Neural progenitor cell (in vitro differentiated cells): ENCODE measurements around the gene SLC35F2. TPM values are rescaled to one million over a fixed set of nuclear protein-coding genes. Genes with fewer than 3 reads are reported as not detected.

Experiments used
- DNase-seq: peaks from one replicate; pipeline ENCODE4 v3.0.0-alpha.2; 2016; ENCODE audit warnings: low spot score
- H2AFZ ChIP-seq: fragments of 200-600 bp; sonication (generic); replicated peaks from 2 replicates; pipeline ENCODE4 v1.6.1; 2016; ENCODE audit warnings: antibody characterized with exemption
- H3F3A ChIP-seq: fragments of 200-600 bp; sonication (generic); 2 replicates; pipeline ENCODE4 v1.6.1; 2016; ENCODE audit warnings: antibody characterized with exemption, low read depth
- H3K27ac ChIP-seq: fragments of 200-600 bp; sonication (generic); 2 replicates; pipeline ENCODE4 v1.5.1; 2016; ENCODE audit warnings: mild to moderate bottlenecking
- H3K27me3 ChIP-seq: fragments of 200-600 bp; sonication (generic); 2 replicates; pipeline ENCODE4 v1.6.1; 2016; ENCODE audit warnings: mild to moderate bottlenecking, moderate library complexity
- H3K36me3 ChIP-seq: fragments of 200-600 bp; sonication (generic); 2 replicates; pipeline ENCODE4 v1.5.1; 2016
- H3K4me1 ChIP-seq: fragments of 200-600 bp; sonication (generic); 2 replicates; pipeline ENCODE4 v1.6.1; 2016; ENCODE audit warnings: mixed run types
- H3K4me2 ChIP-seq: fragments of 200-600 bp; sonication (generic); 2 replicates; pipeline ENCODE4 v1.6.1; 2016
- H3K4me3 ChIP-seq: fragments of 200-600 bp; sonication (generic); 2 replicates; pipeline ENCODE4 v1.5.1; 2016
- H3K79me2 ChIP-seq: fragments of 200-600 bp; sonication (generic); 2 replicates; pipeline ENCODE4 v1.6.1; 2016; ENCODE audit warnings: low read depth
- H3K9ac ChIP-seq: fragments of 200-600 bp; sonication (generic); 2 replicates; pipeline ENCODE4 v1.6.1; 2016
- H3K9me3 ChIP-seq: fragments of 200-600 bp; sonication (generic); 2 replicates; pipeline ENCODE4 v1.5.1; 2016; ENCODE audit warnings: low read depth
- H4K20me1 ChIP-seq: fragments of 200-600 bp; sonication (generic); 2 replicates; pipeline ENCODE4 v1.6.1; 2016; ENCODE audit warnings: low read depth
- H3K27ac Mint-ChIP-seq: 3 replicates; pipeline ENCODE4 v1.8.0; 2021; ENCODE audit warnings: mixed read lengths
- H3K27me3 Mint-ChIP-seq: 2 replicates; pipeline ENCODE4 v1.8.0; 2022; ENCODE audit warnings: low read depth, mild to moderate bottlenecking, inconsistent platforms, moderate library complexity, mixed read lengths; ENCODE audit not compliant: insufficient read depth
- H3K36me3 Mint-ChIP-seq: 3 replicates; pipeline ENCODE4 v1.8.0; 2021; ENCODE audit warnings: mixed read lengths
- H3K4me1 Mint-ChIP-seq: 3 replicates; pipeline ENCODE4 v1.8.0; 2021; ENCODE audit warnings: mixed read lengths
- H3K4me3 Mint-ChIP-seq: 3 replicates; pipeline ENCODE4 v1.8.0; 2021; ENCODE audit warnings: mild to moderate bottlenecking, moderate library complexity, mixed read lengths
- H3K9me3 Mint-ChIP-seq: 3 replicates; pipeline ENCODE4 v1.8.0; 2020; ENCODE audit warnings: mixed read lengths
- CTCF ChIP-seq: fragments of 200-600 bp; sonication (generic); IDR thresholded peaks from 2 replicates; pipeline ENCODE4 v1.5.1; 2017; ENCODE audit warnings: antibody characterized with exemption, mild to moderate bottlenecking
- EZH2 ChIP-seq: fragments of 200-600 bp; sonication (generic); IDR thresholded peaks from 2 replicates; pipeline ENCODE4 v1.6.1; 2017; ENCODE audit warnings: antibody characterized with exemption, mild to moderate bottlenecking, moderate library complexity
- EZH2phosphoT487 ChIP-seq: fragments of 200-600 bp; sonication (generic); IDR thresholded peaks from 2 replicates; pipeline ENCODE4 v1.6.1; 2017; ENCODE audit warnings: antibody characterized with exemption
- total RNA-seq: library from RNA; depleted of rRNA; stranded (reverse); fragments of >200 nt; gene quantifications from 2 replicates; pipeline ENCODE4 v1.2.3, GENCODE V29; 2015; ENCODE audit warnings: low replicate concordance

The SLC35F2 gene
- total RNA-seq, 1 donor from 2014 or later, result 9.8 TPM

GRCh38 chr11:107804971-107805370, 53.6 kb downstream of the SLC35F2 start:
- Mint-ChIP-seq H3K27ac (no peak overlapping the region), H3K27me3 (peaks cover 4% of the 10 kb centered on the region), H3K9me3 (no peaks in the 10 kb centered on the region), H3K4me1 (peaks cover 6% of the 10 kb centered on the region), H3K4me3 (no peak overlapping the region), H3K36me3 (no peaks in the 10 kb centered on the region)
- H3K9me3 ChIP-seq, result no peaks in the 10 kb centered on the region
- no peak overlapping the region for H3K9ac ChIP-seq
- no peaks in the 10 kb centered on the region for H3K4me1 ChIP-seq
- no peak for DNase-seq
- H3K79me2 ChIP-seq, result no peaks in the 10 kb centered on the region
- no peaks in the 10 kb centered on the region for H3K27me3 ChIP-seq
- H3K4me3 ChIP-seq, result no peak overlapping the region
- no peaks in the 10 kb centered on the region for H3K36me3 ChIP-seq
- H3F3A ChIP-seq, result no peaks in the 10 kb centered on the region
- TF ChIP-seq CTCF (no peak), EZH2phosphoT487 (no peak), EZH2 (no peak)
- no peak overlapping the region for H3K27ac ChIP-seq
- no peaks in the 10 kb centered on the region for H4K20me1 ChIP-seq
- no peak overlapping the region for H2AFZ ChIP-seq
- H3K4me2 ChIP-seq, result no peak overlapping the region

- Histone ChIP-seq H3K27me3 (no peaks in the 10 kb centered on the region), H3F3A (no peaks in the 10 kb centered on the region), H4K20me1 (no peaks in the 10 kb centered on the region), H2AFZ (no peak overlapping the region), H3K27ac (no peak overlapping the region), H3K9ac (no peak overlapping the region), H3K79me2 (no peaks in the 10 kb centered on the region), H3K4me2 (no peak overlapping the region), H3K4me1 (no peaks in the 10 kb centered on the region), H3K36me3 (no peaks in the 10 kb centered on the region), H3K9me3 (no peaks in the 10 kb centered on the region), H3K4me3 (no peak overlapping the region)
- Mint-ChIP-seq H3K27ac (no peak overlapping the region), H3K36me3 (no peaks in the 10 kb centered on the region), H3K9me3 (no peaks in the 10 kb centered on the region), H3K4me1 (peaks cover 6% of the 10 kb centered on the region), H3K4me3 (no peak overlapping the region), H3K27me3 (peaks cover 2% of the 10 kb centered on the region)
- TF ChIP-seq EZH2phosphoT487, result no peak
- TF ChIP-seq EZH2, result no peak
- TF ChIP-seq CTCF, result no peak
- DNase-seq, result no peak
Measured at GRCh38 chr11:107804211-107804610, 54.4 kb downstream of the SLC35F2 start.

GRCh38 chr11:107801641-107802040, 56.9 kb downstream of the SLC35F2 start:
- DNase-seq, result no peak
- H3K27me3 ChIP-seq, result no peaks in the 10 kb centered on the region
- Mint-ChIP-seq H3K4me3 (no peak overlapping the region), H3K27ac (no peak overlapping the region), H3K9me3 (no peaks in the 10 kb centered on the region), H3K27me3 (peaks cover 2% of the 10 kb centered on the region), H3K4me1 (peaks cover 4% of the 10 kb centered on the region), H3K36me3 (no peaks in the 10 kb centered on the region)
- no peaks in the 10 kb centered on the region for H3K36me3 ChIP-seq
- no peak overlapping the region for H2AFZ ChIP-seq
- H3K4me1 ChIP-seq, result no peaks in the 10 kb centered on the region
- H3K4me3 ChIP-seq, result no peak overlapping the region
- no peak overlapping the region for H3K27ac ChIP-seq
- no peaks in the 10 kb centered on the region for H3K9me3 ChIP-seq
- no peaks in the 10 kb centered on the region for H4K20me1 ChIP-seq
- H3F3A ChIP-seq, result no peaks in the 10 kb centered on the region
- no peak overlapping the region for H3K9ac ChIP-seq
- TF ChIP-seq CTCF (no peak), EZH2phosphoT487 (no peak), EZH2 (no peak)
- H3K4me2 ChIP-seq, result no peak overlapping the region
- no peaks in the 10 kb centered on the region for H3K79me2 ChIP-seq
